ENCODE results near the gene CFAP92.

The CFAP92 gene

DNA sequence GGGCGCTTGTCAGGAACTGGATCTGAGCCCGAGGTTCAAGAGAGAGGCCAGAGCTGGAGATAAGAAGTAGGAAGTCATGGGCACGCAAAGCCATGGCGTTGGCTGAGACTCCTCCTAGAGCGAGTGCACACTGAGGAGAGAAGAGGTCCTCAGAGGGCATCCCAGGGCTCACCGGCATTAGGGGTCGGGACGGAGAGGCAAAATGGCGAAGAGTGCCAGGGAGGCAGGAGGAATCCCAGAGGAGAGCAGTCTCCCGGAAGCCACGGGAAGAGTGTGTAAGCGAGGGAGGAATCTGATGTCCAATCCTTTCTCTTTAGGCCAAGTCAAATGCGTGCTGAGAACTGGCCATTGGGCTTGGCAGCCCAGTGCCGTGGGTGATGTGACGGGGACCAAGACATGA, 31.2 kb upstream of the CFAP92 start:
- no peak for DNase-seq (ENCODE audit: low spot score)

DNA sequence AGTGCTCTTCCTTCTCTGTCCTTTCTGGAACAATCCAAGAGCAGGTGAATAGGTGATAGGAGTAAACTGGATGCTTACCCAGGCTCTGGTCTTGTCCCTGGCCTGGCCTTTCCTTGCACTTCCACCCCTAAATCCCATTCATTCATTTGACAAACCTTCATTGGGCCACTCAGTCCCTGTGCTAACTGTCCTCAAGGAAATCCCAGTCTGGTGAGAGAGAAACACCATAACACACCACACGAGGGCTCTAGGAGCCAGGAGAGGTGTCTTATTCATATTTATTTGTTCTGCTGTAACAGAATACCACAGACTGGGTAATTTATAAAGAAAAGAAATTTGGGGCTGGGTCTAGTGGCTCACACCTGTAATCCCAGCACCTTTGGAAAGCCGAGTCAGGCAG, 30.0 kb upstream of the CFAP92 start:
- DNase-seq (ENCODE audit: low spot score) = no peak

DNA sequence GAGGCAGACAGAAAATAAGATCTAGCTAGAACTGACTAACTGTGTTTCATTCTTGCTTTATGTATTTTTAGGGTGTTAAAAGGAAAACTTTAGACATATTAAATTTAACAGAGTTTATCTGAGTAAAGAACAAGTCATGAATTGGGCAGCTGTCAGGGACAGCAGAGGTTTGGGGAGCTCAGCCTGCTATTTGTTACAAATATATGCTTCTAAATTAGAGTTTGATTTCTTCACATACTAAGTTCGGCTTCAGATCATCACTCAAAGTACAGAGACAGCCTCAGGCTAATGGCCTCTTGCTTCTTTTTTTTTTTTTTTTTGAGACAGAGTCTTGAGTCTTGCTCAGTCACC, 29.1 kb upstream of the CFAP92 start:
- DNase-seq (ENCODE audit: low spot score) = no peak

DNA sequence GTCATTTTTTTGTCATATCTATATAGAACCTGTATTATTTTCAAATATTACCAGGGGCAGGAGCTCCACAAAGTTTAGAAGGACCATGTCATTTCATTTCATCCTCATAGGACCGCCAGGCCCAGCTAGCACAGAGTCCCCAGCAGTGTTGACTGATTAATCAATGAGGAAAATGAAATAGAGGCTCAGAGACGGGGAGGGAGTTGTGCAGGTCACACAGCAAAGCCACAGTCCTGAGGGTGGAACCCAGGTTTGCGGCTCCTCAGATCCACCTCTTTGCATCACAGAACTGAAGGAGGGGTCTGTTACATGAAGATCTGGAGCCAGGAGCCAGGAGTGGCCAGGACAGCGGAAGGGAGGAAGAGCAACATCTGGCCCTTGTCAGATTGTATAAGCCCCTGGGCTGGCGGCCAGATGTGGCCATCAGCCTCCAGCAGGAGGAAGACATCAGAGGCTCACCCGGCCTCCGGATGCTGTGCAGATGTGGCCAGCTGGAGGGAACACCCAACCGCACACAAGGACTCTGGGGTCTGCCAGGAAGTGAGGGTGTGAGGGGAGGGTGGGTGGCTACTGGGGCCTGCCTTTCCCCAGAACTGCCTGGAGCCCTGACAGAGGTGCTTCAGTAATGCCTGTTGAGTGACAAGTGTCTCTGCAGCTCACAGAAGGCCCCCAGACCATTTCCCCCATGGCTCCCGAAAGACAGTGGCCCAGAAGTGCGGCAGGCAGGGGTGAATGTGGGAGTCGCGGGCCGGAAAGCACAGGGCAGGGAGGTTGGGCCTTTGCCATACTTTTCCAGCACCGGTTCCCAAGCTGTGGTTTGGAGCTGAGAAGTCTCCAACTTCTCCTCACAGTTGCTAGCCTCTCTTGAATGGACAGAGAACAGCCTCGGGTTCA, 28.5 kb upstream of the CFAP92 start:
- DNase-seq (ENCODE audit: low spot score) = no peak

- DNase-seq (ENCODE audit: low spot score) = no peak
Observed at GRCh38 chr3:129021140-129021551, 27.3 kb upstream of the CFAP92 start.

- DNase-seq (ENCODE audit: low spot score) = no peak
Observed at GRCh38 chr3:129020691-129021090, 26.8 kb upstream of the CFAP92 start.

DNA sequence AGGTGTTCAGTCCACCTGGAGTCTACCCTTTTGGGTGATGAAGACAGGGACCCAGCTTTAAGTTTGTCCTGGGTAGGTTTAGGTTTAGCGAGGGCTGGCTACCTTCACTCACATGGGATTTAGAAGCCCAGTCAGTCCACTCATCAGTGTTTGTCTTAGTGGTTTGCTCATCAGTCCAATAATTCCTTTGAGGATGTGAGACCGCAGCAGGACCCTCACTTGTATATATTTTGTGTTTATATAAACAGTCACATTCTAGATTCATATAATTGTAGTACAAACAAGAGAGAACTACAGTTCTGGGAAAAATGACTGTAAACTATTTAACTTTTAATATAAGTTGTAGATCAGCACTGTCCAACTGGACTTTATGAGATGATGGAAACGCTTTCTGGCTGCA, 25.4 kb upstream of the CFAP92 start:
- no peak for DNase-seq (ENCODE audit: low spot score)

GRCh38 chr3:129018751-129019150, 24.9 kb upstream of the CFAP92 start:
- DNase-seq (ENCODE audit: low spot score) = no peak

- no peak for DNase-seq (ENCODE audit: low spot score)
Observed at GRCh38 chr3:129018271-129018670, 24.4 kb upstream of the CFAP92 start.

GRCh38 chr3:129017484-129017899, 23.6 kb upstream of the CFAP92 start:
- no peak for DNase-seq (ENCODE audit: low spot score)

GRCh38 chr3:129016720-129017483, 23.0 kb upstream of the CFAP92 start:
- DNase-seq (ENCODE audit: low spot score) = peak; percentile 53

DNA sequence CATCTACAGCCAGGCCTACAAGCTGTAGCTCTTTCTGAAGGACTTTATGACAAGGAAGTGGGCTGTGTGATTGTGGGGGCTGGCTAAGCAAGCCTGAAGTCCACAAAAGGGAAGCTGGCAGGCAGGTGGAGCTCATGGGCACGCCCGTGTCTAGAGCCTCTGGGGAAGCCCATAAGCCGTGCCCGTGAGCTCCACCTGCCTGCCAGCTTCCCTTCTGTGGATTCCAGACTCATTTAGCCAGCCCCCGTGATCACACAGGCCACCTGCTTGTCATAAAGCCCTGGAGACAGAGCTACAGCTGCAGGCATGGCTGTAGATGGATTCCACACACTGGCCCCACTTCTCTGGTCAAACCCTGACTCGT, 22.5 kb upstream of the CFAP92 start:
- peak; percentile 85 for DNase-seq (ENCODE audit: low spot score)

DNA sequence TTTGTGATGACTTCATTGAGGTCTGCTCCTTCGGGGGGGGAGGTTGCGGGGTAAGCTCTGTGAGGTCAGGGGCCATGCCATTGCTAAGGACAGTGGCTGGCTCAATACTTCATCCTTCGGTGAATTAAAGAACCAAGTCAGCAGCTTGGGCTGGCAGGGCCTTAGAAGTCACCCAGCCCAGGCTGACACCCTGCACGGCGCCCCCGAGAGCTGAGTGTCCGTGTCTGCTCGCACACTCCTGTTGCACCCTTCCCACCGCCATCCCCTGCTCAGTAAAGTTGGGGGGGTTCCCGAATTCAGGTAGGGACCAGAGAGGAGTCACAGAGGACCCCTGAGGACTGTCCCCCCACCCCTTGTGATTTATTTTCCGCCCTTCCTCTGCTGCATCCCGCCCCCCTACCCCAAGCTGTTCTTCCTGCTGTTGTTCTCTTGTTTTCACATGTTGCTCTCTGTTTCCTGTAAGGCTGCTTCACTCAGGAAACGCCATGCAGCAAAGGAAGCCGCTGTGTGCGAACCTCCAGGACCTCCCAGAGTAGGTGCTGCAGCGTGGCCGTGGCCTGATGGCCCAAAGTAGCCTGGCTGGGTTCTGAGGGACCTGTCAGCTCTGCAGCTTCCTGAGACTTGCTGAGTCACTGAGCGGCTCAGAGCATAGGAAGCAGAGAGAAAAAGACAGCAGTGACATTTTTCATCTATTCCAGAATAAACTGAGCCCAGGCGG, 21.7 kb upstream of the CFAP92 start:
- no peak for DNase-seq (ENCODE audit: low spot score)

- DNase-seq (ENCODE audit: low spot score) = no peak
Observed at GRCh38 chr3:129014793-129015345, 21.0 kb upstream of the CFAP92 start.

DNA sequence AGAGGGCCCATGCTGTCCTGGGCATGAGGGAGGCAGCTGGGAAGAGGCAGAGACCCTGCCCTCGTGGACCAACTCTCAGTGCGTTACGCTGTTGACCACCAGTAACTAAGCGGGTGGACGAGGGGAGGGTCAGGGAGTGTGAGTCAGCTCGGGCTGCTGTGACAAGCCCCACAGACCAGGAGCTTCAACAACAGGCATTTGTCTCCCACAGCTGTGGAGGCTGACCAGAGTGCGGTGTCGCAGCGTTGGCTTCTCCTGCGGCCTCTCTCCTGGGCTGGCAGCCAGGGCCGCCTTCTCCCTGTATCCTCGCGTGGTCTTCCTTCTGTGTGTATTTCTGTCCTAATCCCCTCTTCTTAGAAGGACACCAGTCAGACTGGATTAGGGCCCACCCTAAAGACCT, 20.3 kb upstream of the CFAP92 start:
- no peak for DNase-seq (ENCODE audit: low spot score)

DNA sequence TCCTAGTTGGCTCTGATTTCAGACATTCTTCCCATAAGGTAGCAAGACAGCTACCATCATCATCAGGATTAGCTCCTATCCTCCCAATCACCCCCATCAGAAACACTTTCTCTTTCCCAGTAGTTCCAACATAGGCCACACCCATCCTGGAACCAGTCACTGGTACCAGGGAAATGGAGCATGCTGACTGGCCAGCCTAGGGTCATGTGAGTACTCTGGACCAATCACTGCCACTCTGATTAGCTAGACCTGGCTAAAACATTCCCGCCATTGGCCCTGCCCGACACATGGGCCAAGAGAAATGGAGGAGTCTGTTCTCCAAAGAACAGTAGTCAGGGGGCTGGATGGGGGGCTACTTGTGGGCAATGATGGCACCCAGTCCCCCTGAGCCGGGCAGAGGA, 19.6 kb upstream of the CFAP92 start:
- no peak for DNase-seq (ENCODE audit: low spot score)

DNA sequence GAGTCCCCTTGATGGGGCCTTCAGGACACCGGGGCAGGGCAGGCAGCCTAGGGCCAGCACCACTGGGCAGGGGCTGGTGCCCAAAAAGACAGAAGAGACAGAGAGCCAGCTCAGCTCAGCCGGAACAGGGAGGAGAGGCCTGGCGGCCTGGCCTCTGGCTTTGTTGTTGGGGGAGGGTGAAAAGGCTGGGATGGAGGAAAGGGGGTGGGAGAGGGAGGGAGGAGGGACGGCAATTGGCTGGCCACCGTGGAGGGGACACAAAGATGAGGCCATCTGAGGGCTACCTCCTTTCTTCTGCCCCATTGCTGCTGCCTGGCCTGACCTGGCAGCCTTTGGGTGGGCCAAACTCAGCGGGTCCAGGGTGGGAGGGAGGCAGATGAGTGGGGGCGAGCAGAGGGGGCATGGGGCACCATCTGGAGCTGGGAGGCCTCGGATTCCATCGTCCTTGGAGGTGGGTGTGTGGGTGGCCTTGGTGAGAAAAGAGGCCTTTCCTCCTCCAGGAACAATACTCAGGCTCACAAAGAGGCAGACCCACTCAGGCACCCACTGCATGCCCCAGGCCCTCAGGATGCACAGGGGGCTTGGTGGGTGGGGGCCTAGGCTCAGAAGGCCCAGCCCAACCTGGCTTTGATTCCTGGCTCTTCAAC, 16.6 kb upstream of the CFAP92 start:
- no peak for DNase-seq (ENCODE audit: low spot score)

DNA sequence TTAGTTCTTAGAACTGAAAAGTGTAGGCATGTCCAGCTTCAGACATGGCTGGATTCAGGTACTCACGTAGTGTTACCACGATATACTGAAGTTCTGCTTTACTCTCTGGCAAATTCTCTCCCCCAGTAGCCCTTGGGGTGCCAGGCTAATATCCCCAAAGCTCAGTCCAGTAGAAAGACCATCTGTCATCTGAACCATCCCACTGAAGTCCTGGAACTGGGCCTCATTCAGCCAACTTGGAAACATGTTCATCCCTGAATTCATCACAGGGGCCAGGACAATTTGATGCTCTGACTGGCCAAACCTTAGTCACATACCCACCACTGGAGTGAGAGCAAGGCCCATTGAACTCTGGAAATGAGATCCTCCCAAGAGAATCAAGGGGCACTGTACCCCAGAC, 15.4 kb upstream of the CFAP92 start:
- no peak for DNase-seq (ENCODE audit: low spot score)

DNA sequence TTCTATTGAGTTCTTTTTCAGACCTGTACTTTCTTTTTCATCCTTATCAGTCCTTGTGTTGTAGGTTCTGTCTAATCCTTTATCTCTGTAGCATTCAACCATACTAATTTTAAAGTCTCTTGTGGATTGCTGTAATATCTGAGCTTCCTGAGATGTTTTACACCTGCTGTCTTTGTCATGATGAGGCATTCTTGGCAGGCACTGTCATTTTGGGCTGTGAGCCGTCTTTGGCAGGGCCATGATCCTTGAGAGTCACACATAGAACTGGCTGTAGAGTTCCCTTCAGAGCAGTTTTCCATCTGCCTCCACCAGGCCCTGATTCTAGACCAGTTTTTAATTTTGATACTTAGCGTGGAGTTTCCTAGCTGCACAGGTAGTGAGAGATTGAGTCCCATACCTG, 13.9 kb upstream of the CFAP92 start:
- DNase-seq (ENCODE audit: low spot score) = no peak

GRCh38 chr3:129006864-129007263, 13.0 kb upstream of the CFAP92 start:
- DNase-seq (ENCODE audit: low spot score) = no peak

DNA sequence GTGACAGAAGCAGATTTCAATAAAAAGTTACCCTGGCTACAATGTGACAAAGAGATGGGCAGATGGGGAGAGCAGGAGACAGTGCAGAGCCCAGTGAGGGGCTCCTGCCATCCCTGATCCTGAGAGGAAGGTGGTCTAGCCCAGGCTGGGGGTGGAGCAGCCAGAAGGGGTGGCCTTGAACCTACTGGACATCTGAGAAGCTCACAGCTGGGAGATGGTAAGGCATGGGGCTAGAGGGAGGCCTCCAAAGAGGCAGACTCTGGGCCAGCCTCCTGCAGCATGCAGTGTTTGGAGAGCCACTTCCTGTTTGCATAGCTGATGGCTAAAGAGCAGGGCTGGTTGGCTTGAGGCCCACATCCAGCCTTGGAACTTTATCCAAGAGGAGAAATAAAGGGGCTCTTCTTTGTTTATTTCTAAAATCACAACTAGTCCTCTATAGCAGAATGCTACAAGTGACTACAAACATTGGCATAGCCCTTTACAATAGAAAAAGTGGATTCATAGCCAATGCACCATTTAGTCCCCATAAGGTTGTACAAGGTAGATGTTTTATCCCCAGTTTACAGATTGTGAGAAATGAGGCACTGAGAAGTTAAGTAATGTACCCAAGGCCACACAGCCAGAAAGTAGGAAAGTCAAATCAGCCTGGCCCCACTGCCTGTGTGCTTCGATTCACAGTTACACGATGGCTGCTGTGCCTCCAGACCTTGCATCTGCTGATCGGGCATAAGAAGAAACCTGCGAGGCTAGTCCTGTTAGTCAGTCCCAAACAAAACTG, 11.8 kb upstream of the CFAP92 start:
- DNase-seq (ENCODE audit: low spot score) = no peak
